GM19455 (cell line): Measurements from ENCODE around the gene ARNT2.

ENCODE experiments used
- ATAC-seq: cut with Tn5 transposase; IDR thresholded peaks from one replicate; pipeline ENCODE4 v1.9.1; 2021; ENCODE audit not compliant: unreplicated experiment

Gene ARNT2

DNA sequence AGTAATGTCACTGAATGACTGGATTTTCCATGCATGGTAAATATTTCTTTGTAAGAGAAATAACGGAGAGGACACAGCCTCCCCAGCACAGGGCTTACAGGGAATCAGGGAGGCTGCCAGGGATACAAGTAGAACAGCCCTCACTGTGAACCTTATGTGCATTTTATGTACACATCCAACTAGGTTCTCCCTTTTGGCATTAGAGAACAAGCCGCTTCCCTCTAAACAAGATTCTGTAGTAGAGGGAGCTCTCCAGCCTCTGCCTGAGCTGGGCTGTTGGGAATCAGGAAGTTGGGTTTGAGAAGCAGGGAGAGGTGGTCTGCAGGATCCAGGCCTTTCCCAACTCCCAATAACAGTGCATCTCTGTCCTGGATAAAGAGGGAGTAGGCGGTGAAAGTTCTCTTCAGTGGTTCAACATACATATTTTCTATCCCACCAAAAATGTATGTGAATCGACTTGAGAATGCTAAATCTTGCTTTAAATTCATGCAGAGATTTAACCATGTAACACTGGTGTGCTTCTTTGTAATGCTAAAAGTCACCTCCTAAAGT is 83.7 kb downstream of the ARNT2 start:
- no peak for ATAC-seq

DNA sequence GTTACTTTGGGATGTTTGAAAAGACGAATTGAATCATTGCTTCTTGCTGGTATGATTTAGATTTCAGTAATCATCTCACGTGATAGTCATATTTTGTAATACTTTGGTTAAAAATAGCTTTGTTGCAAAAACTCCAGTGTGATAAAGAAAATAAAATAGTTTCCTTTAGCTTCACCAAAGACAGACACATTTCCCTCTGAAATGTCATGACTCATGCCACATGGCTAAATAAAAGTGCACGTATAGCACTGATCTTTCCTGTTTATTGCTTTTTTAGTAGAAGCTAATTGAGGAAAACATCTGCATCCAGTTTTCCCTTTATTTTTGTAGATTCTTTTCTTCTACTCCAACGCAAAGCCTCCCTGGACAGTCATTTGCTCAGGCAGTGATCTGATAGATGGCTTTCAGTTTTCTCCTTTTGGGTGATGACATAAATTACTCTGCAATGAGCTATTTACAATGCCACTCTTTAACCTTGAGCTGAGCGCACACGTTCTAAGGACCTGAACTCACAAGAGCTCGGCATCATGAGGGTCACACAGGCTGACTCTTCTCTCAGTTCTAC is 84.9 kb downstream of the ARNT2 start:
- ATAC-seq, result no peak

DNA sequence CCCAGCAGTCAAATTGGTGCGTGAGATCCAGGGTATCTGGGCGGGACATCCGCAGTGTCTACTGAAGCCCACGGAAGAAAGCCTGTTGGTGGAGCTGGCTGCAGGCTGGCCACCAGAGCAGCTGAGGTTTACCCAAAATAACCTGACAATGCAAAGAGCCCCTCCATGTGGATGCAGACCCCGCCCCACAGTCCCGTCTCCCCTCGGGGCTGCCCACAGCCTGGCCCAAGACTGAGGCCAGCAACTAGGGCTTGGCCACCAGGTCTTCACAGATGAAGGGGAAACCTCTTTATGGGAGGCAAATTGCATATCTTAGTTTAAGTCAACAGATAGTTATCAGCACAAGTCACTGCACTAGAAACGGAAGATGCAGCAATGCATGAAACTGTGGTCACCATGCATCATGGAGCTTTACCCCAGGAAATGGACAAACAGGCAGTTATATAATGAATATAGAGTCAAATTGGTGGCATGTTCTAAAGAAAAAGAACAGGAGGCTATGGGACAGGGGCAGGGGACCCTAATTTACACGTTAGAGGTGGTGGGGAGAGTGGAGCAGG is 86.3 kb downstream of the ARNT2 start:
- ATAC-seq, result no peak

DNA sequence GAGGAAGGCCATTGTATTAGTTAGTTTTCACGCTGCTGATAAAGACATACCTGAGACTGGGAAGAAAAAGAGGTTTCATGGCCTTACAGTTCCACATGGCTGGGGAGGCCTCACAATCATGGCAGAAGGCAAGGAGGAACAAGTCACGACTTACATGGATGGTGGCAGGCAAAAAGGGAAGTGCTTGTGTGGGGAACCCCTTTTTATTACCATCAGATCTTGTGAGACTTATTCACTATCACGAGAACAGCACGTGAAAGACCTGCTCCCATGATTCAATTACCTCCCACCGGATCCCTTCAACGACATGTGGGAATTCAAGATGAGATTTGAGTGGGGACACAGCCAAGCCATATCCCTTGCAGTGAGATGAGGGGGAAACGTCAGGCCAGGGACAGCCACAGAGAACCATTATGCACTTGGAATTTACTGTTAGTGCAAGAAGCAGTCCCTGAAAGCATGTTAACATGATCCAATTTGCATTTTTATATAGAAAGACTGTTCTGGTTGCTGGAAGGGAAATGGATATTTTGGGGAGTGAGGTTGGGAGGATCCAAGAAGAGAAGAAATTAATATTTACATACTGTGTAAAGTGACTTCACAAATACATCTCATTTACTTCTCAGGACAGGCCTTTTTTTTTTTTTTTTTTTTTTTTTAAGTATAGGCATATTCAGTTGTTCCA is 87.1 kb downstream of the ARNT2 start:
- no peak for ATAC-seq

DNA sequence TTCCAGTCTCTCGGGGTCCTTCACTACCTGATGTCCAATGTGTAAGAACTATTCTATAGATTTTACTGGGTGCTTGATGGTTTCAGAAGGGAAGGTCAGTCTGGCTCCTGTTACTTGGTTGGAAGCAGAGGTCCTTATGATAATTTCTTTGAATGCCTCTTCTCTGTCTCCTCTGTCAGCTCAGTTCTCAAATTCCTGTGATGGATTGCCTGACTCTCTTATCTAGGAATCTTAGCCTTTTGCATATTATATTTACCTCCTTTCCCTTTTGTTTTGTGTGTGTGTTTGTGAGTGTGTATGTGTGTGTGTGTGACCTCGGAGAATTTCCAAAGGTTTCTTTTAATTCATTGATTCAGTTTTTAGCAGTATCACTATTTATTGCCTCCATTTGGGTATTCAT is 88.2 kb downstream of the ARNT2 start:
- ATAC-seq, result no peak

DNA sequence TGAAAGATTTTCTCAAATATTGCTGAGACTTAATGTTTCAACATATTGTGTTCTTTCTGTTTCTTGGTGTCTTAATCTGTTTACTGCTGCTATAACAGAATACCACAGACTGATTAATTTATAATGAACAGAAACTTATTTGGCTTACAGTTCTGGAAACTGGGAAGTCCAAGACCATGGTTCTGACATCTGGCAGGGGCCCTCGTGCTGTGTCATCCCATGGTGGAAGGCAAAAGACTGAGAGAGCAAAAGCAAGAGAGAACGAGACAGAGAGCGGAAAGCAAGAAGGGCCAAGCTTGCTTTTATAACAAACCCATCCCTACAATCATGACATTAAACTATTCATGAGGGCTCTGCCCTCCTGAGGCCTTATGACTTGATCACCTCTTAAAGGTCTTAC is 88.7 kb downstream of the ARNT2 start:
- ATAC-seq, result no peak

DNA sequence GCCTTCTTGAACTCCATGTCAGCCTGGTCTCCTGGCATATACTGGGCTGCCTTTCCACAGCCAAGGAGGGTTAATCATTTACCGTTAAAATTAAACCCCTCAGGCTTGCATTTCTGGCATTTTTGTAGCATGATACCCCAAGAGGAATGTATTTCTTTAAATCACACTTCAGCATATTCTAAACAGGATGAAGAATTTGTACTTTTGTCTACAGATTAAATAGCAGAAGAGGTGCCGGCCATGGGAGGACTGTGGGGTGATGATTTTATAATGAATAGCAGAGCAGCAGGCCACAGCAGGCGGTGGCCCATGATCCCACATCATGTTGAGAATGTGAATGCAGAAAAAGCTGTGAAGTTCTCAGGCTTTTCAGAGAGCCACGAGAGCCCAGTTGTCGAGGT is 90.2 kb downstream of the ARNT2 start:
- no peak for ATAC-seq

DNA sequence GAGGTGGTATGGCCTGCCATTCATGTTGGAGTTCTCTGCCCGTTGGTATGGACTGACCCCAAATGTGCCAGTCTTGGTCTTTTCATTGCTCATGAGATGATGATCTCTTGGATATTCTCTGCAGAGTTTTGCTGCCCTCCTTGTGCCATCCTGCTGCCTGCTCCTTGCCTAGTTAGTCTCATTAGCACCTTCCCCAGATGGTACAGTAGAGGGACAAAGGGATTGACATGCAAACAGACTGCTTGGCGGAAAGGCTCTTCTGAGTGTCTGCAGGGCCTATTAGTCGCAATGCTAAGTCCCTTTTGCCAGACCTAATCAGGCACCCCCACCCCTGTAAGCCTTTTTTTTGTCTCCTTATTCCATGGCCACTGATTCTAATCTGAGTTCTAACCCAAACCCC is 90.6 kb downstream of the ARNT2 start:
- no peak for ATAC-seq

DNA sequence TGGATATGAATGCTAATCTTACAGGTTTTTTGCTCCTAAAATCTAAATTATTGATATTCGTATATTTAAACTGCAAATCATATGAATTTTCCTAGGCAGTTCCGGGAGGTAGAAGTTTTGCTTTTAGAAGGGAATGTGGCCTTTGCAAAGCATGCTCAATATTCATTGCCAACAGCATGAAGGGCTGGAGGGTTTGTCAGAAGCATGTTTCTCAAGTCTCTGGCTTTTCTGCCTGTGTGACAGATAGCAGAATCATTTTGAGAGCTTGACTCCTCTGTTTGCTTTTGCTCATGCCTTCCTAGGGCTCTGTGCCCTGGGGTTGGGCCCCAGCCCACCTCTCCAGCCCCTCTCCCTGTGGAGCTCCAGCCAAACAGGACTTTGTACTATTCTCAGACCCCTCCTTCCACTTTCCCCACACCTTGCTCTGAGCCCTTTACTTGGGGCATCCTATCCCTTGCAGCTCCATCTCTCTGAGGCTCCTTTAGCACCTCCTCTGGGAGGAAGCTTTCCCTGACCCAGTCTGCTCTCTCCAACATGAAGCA is 91.3 kb downstream of the ARNT2 start:
- no peak for ATAC-seq

DNA sequence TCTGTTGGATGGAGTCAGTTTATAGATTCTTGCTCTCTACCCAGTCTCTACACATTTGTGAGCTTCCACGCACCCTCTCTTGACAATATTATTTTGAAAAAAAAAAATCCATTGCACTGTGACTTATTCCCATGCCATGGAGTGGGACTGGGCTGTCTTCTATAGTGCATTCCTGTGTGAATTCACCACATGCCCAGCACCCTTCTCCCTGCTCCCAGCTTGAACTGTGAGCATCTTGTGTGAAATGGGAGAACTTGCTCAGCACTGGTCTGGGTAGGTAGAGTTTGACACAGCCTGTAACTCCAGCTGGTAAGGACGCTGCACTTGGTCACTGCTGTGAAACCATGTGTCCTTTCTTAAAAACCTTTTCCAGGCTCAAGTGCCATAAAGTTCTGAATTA is 91.9 kb downstream of the ARNT2 start:
- no peak for ATAC-seq

DNA sequence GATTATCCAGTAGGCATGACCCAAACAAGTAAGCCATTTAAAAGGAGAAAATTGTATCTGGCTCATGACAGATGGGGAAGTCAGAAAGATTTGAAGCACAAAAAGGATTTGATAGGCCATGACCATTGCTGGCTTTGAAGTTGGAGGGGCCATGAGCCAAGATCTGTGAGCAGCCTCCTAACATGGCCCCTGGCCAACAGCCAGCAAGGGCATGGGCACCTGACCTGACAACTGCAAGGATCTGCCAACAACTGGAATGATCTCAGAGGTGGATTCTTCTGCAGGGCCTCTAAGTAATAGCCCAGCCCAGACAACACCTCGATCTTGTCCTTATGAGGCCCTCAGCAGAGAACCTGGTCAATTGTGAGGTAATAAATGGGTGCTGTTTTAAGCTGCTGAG is 93.0 kb downstream of the ARNT2 start:
- no peak for ATAC-seq

DNA sequence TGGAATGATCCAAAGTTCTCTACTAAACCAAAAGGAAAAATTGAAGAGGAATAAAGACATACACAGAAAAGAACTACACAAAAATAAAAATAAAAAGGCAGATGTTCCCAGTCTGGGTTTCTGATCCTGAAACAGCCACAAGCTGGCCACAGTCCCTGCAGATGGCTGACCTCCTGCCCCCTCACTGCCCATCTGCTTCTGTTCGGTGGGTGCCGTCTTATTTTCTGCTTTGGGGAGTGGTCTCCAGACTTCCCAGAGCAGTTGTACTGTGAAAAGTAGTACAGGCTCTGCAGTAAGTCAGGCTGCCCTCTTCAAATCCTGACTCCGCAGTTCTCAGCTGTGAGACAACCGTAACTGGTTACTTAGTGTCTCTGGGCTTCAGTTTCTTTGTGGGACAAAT is 94.5 kb downstream of the ARNT2 start:
- ATAC-seq, result no peak

DNA sequence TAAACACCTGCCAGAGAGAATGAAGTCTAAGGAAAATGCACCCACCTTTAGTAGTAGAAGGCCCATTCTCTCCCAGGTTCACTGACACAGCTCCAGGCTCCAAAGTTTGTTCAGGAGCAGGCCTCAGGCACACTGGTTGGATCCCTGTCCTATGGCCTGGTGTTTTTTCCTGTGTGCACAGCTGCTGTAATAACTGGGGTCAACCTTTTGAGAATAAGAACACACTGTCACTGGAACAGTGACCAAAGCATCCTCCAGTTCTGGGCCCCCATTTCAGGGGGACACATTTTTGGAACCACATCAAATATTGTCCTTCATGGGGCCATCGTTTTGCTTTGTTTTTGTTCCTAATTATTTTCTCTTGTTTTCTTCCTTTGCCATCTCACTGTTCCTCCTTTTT is 95.8 kb downstream of the ARNT2 start:
- ATAC-seq, result no peak

DNA sequence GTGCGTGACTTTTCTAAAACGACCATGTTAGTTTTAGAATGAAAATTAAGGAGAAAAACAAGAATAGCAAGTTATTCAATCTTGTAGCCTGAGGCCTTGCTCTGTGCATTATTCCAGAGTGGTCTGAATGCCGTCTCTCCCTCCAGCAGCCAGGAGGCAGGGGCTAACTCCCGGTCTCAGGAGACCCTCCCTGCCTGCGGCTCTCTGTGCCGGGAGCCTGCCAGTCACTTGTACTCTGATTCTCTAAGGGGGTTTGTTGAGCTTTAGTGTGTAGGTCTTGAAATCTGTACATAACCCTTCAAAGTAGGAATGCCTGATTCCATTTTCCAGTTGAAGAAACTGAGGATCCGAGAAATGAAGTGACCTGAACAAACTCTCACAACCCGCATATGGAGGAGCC is 97.3 kb downstream of the ARNT2 start:
- ATAC-seq, result no peak

DNA sequence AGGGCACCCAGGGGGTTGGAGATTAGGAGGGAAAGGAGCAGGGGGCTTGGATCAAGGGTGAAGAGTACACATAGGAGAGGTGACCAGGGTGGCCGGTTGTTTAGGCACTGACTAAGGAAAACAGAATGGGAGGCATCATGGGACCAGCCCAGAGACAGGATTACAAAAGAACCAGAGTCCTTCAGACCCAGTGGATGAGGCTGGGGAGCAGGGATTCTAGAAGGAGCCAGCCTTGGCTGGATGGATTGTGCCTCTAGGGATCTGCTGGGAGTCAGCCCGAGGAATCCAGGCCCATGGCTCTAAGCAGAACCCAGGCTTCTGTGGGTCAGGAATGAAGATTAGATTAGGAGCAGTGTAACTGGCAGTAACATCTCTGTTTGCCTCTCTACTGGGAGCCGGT is 98.6 kb downstream of the ARNT2 start:
- no peak for ATAC-seq

DNA sequence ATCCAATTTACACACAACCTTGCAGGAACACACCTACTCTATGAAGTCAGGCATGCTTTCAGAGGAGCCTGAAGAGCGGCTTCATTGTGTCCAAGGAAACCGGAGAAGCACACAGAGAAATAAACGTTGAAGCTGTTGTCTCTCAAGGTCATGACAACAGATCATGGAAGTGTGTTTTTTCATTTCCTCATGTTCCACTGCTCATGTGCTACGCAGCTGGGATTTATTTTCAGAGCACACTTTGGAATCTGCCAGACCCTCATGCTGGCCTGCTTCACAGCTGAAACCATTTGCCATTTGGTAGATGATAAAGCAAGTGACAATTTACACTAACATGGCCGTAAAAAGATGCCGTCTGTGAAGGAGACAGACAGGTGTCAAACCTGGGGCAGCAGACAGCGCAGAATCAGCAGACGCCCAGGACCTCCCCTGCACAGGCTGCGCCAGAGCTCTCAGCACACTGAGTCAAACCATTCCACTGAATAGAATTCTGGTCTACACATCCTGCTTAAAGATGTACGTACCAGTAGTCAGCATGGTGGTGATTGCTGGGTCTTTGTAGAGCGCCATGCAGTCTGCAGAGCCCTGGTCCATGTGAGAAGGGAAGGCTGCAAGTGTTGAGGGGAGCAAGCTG is 99.3 kb downstream of the ARNT2 start:
- no peak for ATAC-seq

DNA sequence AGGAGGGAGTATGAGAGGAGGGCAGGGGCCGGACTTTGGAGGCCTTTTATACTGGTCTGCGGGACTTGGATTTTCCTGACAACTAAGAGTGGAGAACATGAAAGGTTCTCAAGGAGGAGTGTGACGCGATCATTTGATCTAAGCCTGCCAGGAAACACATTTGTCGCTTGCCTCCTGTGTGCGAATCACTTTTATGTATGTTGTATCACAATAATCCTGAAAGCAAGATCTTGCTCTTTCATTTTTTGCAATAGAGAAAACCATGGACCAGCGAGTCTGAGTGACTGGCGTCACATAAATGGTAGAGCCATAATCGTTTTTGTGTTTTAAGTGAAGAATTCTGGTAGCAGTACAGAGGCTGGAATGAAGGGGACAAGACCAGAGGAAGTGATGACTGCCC is 100.7 kb downstream of the ARNT2 start:
- ATAC-seq, result no peak

DNA sequence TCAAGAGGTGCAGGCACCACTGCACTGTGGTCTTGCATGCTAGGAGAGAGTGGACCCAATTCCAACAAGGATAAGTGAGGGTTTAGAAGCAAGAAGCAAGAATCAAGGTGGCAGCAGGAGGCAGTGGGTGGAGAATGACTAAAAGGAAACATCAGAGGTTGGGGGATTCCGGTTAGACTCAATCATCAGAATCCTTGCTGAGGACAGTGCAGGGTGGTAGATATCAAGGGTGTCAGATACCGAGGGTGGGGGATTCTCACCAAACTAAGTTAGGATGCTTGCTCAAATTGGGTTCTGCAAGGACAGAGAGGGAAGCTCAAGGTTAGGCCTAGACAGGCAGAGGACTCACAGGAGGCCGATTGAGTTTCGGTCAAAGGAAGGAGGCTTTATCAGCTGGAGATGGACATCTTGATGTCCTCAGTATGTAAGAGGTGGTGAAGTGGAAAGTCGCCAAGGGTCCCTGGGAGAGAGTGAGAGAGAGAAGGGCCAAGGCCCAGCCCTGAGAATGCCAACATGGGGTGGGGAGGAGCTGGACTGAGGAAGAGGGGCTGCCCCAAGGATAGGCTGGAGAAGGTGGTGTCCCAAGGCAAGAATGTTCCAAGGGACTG is 102.2 kb downstream of the ARNT2 start:
- no peak for ATAC-seq

DNA sequence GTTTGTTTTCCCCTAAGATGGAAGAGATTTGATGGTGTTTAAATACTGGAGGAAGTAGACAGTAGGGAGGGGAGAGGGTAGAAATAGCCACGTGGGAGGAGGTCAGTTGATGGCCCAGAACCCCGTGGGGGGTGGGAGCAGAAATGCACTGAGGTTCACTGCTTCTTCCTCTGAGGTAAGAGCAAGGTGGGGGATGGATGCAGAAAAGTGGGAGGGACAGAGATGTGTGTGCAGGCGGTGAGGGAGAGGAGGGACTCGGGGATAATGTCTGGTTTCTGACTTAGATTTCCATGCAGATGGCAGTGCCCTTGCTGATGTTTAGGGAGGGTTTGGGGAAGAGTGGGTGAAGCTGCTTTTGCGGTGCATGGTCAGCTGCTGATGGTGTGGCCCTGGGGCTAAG is 102.9 kb downstream of the ARNT2 start:
- no peak for ATAC-seq

DNA sequence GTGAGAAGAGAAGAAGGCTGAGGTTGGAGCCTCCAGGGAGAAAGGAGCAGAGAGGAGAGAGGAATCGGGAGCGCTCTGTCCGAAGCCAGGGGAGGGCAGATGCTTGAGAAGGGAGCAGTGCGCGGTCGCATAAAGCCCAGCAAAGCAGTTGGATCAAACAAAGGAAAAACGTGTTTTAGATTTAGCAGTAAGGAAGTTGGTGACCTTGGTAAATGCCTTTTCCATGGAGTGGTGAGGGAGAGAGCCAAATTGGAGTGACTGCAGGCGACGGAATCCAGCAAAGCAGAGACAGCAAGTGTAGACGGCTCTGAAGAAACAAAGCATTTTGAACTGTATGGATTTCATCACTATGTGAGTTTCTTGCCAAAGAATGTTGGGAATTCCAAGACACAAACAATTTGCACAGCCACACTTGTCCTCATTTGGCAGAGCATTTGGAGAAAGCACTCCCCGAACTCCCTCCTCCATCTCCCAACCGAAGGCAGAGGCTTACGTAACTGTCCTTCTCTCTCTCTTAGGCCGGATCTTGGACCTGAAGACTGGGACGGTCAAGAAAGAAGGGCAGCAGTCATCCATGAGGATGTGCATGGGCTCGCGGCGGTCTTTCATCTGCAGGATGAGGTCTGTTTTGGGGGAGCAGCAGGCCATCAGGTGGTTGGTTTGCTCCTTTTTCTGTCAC is 103.6 kb downstream of the ARNT2 start:
- ATAC-seq, result no peak

DNA sequence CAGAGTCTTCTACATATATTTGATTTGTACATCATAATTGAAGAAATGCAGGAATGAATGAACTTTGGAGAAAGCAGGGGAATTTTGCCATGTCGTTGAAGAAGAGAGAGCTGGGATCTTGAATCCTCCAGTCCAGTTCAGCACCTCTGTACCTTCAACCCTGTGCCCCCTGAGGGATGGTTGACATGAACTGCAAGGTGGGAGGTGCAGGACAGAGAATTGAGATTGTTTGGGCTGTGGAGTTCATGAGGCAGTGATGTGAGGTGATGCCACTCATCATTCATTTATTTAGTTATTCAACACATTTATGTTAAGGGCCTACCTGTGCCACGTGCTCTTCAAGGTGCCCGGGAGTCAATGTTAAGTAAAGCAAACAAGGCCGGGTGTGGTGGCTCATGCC is 104.6 kb downstream of the ARNT2 start:
- ATAC-seq, result no peak
